Measurements from ENCODE around the gene AFF3. TPM values are rescaled to one million over a fixed set of nuclear protein-coding genes. Genes with fewer than 3 reads are reported as not detected.

Gene AFF3
- total and polyA plus RNA-seq, 2 of the 8 experiments (the other 6 are each of a cell fraction or from before 2014, with no cell fraction given) = 0.27 to 3.0 TPM

DNA sequence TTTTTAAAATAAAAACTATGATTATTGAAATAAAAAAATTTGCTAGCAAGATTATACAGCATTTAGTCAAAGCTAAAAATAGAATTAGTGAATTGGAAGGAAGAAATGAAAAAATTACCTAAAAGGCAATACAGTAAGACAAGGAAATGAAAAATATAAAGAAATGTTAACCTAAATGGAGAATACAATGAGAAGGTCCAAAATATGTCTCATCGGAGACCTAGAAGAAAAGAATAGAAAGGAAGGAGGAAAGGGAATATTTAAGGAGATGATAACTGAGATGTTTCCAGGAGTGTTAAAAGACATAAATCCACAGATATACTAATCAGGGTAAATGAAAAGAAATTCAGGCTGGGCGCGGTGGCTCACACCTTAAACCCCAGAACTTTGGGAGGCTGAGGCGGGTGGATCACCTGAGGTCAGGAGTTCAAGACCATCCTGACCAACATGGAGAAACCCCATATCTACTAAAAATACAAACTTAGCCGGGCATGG is 78.9 kb downstream of the AFF3 start:
- WGBS, 2 experiments (ENCODE audit: extremely low coverage in 1 of 2, insufficient coverage in 1 of 2, insufficient read length in 1 of 2, insufficient replicate concordance in 2 of 2, low coverage in 1 of 2, low lambda C conversion rate in 2 of 2, missing lambda C conversion rate in 1 of 2) = 96% methylated on average over 5 of the region's 5 CpGs; no CpG with 5 or more reads in 1 of the 2 experiments
- Histone ChIP-seq H3K18ac (ENCODE audit: extremely low read depth, low read length) (no peak overlapping the region), H3K56ac (replicated peaks; ENCODE audit: insufficient read length, low read depth, low read length) (no peak overlapping the region), H4K8ac (ENCODE audit: extremely low read depth, insufficient read depth, low read length) (no peak overlapping the region), H3K79me2 (ENCODE audit: control insufficient read depth in 1 of 2, insufficient read depth in 2 of 2, low read length in 2 of 2) (no peaks in the 10 kb centered on the region), H4K20me1 (replicated peaks in 1 of 2; ENCODE audit: control insufficient read depth in 1 of 2, insufficient read depth in 2 of 2, low read length in 2 of 2) (no peaks in the 10 kb centered on the region), H3K36me3 (ENCODE audit: control insufficient read depth in 2 of 4, insufficient read depth in 4 of 4, low read length in 3 of 4) (no peaks in the 10 kb centered on the region), H3K9me3 (ENCODE audit: insufficient read depth in 2 of 2, low read depth in 1 of 2, low read length in 1 of 2) (no peaks in the 10 kb centered on the region; a peak in 1 of 4 replicates), H3K4me2 (ENCODE audit: insufficient read depth in 1 of 2, low read depth in 2 of 2, low read length in 2 of 2) (no peak overlapping the region), H3K4me3 (ENCODE audit: extremely low read depth in 1 of 4, insufficient read depth in 2 of 4, low read depth in 3 of 4, low read length in 4 of 4) (no peak overlapping the region), H3K4me1 (replicated peaks in 1 of 4; ENCODE audit: control insufficient read depth in 3 of 4, insufficient read depth in 4 of 4, low read length in 3 of 4) (no peaks in the 10 kb centered on the region), H2AFZ (ENCODE audit: low read length) (no peak overlapping the region), H2AK5ac (ENCODE audit: low read depth, low read length) (no peak overlapping the region), H2BK120ac (replicated peaks; ENCODE audit: low read depth, low read length) (no peak overlapping the region), H4K5ac (ENCODE audit: insufficient read length, low read depth, low read length) (no peak overlapping the region), H2BK12ac (ENCODE audit: low read depth, low read length) (no peak overlapping the region), H3K27ac (ENCODE audit: low read depth, low read length) (no peak overlapping the region), H2BK15ac (ENCODE audit: low read length) (no peak overlapping the region), H3K23ac (ENCODE audit: insufficient read length) (no peak overlapping the region), H3K79me1 (ENCODE audit: low read depth, low read length) (no peaks in the 10 kb centered on the region), H3K27me3 (replicated peaks in 1 of 4; ENCODE audit: control insufficient read depth in 3 of 4, extremely low read depth in 1 of 4, insufficient read depth in 3 of 4, low read length in 3 of 4) (no peaks in the 10 kb centered on the region), H2BK5ac (ENCODE audit: low read depth, low read length) (no peak overlapping the region), H3K4ac (replicated peaks; ENCODE audit: insufficient read length, low read depth, low read length) (no peak overlapping the region), H2BK20ac (ENCODE audit: low read length) (no peak overlapping the region), H3K9ac (replicated peaks in 1 of 4; ENCODE audit: extremely low read depth in 1 of 4, low read depth in 3 of 4, low read length in 3 of 4) (no peak overlapping the region), H3K23me2 (ENCODE audit: low read depth, low read length) (no peaks in the 10 kb centered on the region), H3K14ac (ENCODE audit: insufficient read length) (no peak overlapping the region), H4K91ac (replicated peaks; ENCODE audit: insufficient read length, low read length) (no peak overlapping the region)
- CTCF ChIA-PET (ENCODE audit: partially characterized antibody) = no interaction called here
- POLR2A ChIA-PET (ENCODE audit: partially characterized antibody) = no interaction called here
- FAIRE-seq (no peak), DNase-seq (ENCODE audit: low read depth in 1 of 2, low spot score in 2 of 2) (no peak)
- TF ChIP-seq, protein P1, sequence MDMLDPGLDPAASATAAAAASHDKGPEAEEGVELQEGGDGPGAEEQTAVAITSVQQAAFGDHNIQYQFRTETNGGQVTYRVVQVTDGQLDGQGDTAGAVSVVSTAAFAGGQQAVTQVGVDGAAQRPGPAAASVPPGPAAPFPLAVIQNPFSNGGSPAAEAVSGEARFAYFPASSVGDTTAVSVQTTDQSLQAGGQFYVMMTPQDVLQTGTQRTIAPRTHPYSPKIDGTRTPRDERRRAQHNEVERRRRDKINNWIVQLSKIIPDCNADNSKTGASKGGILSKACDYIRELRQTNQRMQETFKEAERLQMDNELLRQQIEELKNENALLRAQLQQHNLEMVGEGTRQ (IDR thresholded peaks at IDR 0.05; ENCODE audit: low read length) = no peak
